ENCODE measurements around the gene SAA1.
"Not testable (repeated sequence)": the region's sequence is repeated elsewhere in the genome, so short reads cannot be mapped to it uniquely, and the experiment has no call there.

Gene SAA1

GRCh38 chr11:18239655-18240054, 26.4 kb upstream of the SAA1 start:
- 80% methylated on average over 1 of the region's 1 CpG; no CpG with 5 or more reads in 1 of the 2 experiments for WGBS, 2 experiments (ENCODE audit: insufficient coverage in 2 of 2)
- H3K36me3 ChIP-seq (ENCODE audit: control insufficient read depth, insufficient read depth, low read length) = no peaks in the 10 kb centered on the region
- no peak overlapping the region for H3K4me3 ChIP-seq (ENCODE audit: extremely low read depth, insufficient read depth, low read length, poor library complexity, severe bottlenecking)
- no peak overlapping the region for H3K27ac ChIP-seq (ENCODE audit: low read depth, low read length, severe bottlenecking)
- H3K4me1 ChIP-seq (ENCODE audit: control insufficient read depth, insufficient read depth, low read length, poor library complexity, severe bottlenecking) = no peaks in the 10 kb centered on the region
- no peaks in the 10 kb centered on the region for H3K9me3 ChIP-seq (ENCODE audit: control insufficient read depth, low read length)

DNA sequence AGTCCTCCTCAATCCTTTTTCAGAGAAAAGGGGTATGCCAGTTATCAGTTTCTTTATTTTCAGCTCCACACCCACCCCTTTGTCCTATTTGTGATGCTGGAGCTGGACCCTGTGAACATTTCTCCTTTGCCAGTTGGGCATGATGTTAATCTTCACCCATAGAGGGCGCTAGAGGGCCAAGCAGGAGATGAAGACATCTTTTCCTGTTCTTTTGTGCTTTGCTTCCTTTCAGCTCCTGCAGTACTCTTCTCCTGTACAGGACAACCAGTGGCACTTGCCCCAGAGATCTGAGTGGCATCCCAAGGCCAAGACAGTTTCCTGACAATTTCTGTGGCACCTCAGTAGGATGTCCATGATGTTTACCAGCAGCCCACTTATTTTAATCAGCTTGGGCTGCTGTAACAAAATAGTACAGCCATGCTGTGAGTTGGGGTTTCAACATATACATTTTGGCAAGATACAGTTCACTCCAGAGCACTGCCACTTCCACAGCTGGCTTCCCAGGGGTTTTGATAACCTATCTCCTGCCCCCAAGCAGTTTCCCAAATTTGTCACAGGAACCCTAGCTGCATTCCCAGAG, 22.2 kb upstream of the SAA1 start:
- WGBS, 2 experiments (ENCODE audit: insufficient coverage in 2 of 2) = 0% methylated on average over 1 of the region's 1 CpG
- no peak overlapping the region for H3K27ac ChIP-seq (ENCODE audit: low read depth, low read length, severe bottlenecking)
- no peaks in the 10 kb centered on the region for H3K4me1 ChIP-seq (ENCODE audit: control insufficient read depth, insufficient read depth, low read length, poor library complexity, severe bottlenecking)
- no peaks in the 10 kb centered on the region for H3K9me3 ChIP-seq (ENCODE audit: control insufficient read depth, low read length)
- H3K36me3 ChIP-seq (ENCODE audit: control insufficient read depth, insufficient read depth, low read length) = no peaks in the 10 kb centered on the region
- no peak overlapping the region for H3K4me3 ChIP-seq (ENCODE audit: extremely low read depth, insufficient read depth, low read length, poor library complexity, severe bottlenecking)

- Histone ChIP-seq H3K36me3 (ENCODE audit: control insufficient read depth, insufficient read depth, low read length) (no peaks in the 10 kb centered on the region), H3K4me1 (ENCODE audit: control insufficient read depth, insufficient read depth, low read length, poor library complexity, severe bottlenecking) (no peaks in the 10 kb centered on the region), H3K27ac (ENCODE audit: low read depth, low read length, severe bottlenecking) (no peak overlapping the region), H3K9me3 (ENCODE audit: control insufficient read depth, low read length) (no peaks in the 10 kb centered on the region), H3K4me3 (ENCODE audit: extremely low read depth, insufficient read depth, low read length, poor library complexity, severe bottlenecking) (no peak overlapping the region)
- WGBS, 2 experiments (ENCODE audit: insufficient coverage in 2 of 2) = 73 to 77% methylated on average over 5 of the region's 6 CpGs
Measured at GRCh38 chr11:18245396-18245795, 20.7 kb upstream of the SAA1 start.

DNA sequence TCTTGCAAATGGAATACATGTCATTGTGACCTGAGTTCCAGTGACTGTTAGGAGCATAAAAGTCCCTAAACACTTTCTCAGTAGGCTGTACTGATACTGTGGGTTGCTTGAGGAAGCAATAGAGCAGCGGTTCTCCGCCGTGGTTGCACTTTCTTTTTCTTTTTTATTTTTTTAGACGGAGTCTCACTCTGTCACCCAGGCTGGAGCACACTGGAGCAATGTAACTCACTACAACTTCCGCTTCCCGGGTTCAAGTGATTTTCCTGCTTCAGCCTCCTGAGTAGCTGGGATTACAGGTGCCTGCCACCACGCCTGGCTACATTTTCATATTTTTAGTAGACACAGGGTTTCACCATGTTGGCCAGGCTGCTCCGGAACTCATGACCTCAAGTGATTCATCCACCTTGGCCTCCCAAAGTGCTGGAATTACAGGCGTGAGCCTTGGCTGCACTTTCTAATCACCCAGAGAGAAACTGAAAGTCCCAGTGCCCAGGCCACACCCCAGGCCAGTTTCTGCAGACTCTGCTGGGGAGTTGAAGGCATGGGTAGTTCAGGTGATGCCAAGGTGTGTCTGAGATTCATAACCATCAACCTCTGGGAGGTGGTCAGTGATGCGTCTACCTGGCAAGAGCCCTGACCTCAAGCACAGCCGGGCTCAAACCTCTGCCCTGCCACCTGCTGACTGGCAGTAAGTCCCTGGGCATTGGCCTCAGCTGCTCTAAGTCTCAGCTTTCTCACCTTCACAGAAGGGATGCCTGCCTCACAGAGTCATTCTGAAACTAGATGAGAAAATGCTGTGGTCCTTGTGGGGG, 19.5 kb upstream of the SAA1 start:
- H3K27ac ChIP-seq (ENCODE audit: low read depth, low read length, severe bottlenecking); H3K9me3 ChIP-seq (ENCODE audit: control insufficient read depth, low read length); H3K36me3 ChIP-seq (ENCODE audit: control insufficient read depth, insufficient read depth, low read length); H3K4me3 ChIP-seq (ENCODE audit: extremely low read depth, insufficient read depth, low read length, poor library complexity, severe bottlenecking); H3K4me1 ChIP-seq (ENCODE audit: control insufficient read depth, insufficient read depth, low read length, poor library complexity, severe bottlenecking): not testable (repeated sequence)
- WGBS, 2 experiments (ENCODE audit: insufficient coverage in 2 of 2) = 91 to 95% methylated on average over 7 to 8 of the region's 11 CpGs

GRCh38 chr11:18247191-18247581, 18.9 kb upstream of the SAA1 start:
- not testable (repeated sequence) for H3K36me3 ChIP-seq (ENCODE audit: control insufficient read depth, insufficient read depth, low read length); H3K9me3 ChIP-seq (ENCODE audit: control insufficient read depth, low read length); H3K4me3 ChIP-seq (ENCODE audit: extremely low read depth, insufficient read depth, low read length, poor library complexity, severe bottlenecking); H3K4me1 ChIP-seq (ENCODE audit: control insufficient read depth, insufficient read depth, low read length, poor library complexity, severe bottlenecking); H3K27ac ChIP-seq (ENCODE audit: low read depth, low read length, severe bottlenecking)
- no CpG with 5 or more reads among the region's 6 CpGs for WGBS, 2 experiments (ENCODE audit: insufficient coverage in 2 of 2)

GRCh38 chr11:18248561-18248960, 17.5 kb upstream of the SAA1 start, which contains the start of gene SAA2:
SAA2 (minus strand) TSS chr11:18248668; CDS start chr11:18248011, 657 bp downstream.
- H3K4me1 ChIP-seq (ENCODE audit: control insufficient read depth, insufficient read depth, low read length, poor library complexity, severe bottlenecking) = no peaks in the 10 kb centered on the region
- H3K36me3 ChIP-seq (ENCODE audit: control insufficient read depth, insufficient read depth, low read length) = no peaks in the 10 kb centered on the region
- no peaks in the 10 kb centered on the region for H3K9me3 ChIP-seq (ENCODE audit: control insufficient read depth, low read length)
- H3K27ac ChIP-seq (ENCODE audit: low read depth, low read length, severe bottlenecking) = no peak within 1 kb of the TSS
- H3K4me3 ChIP-seq (ENCODE audit: extremely low read depth, insufficient read depth, low read length, poor library complexity, severe bottlenecking) = no peak within 1 kb of the TSS
- 80 to 91% methylated on average over 4 to 5 of the region's 5 CpGs for WGBS, 2 experiments (ENCODE audit: insufficient coverage in 2 of 2)

GRCh38 chr11:18253233-18253632, 12.8 kb upstream of the SAA1 start:
- WGBS, 2 experiments (ENCODE audit: insufficient coverage in 2 of 2) = 78 to 80% methylated on average over 2 to 3 of the region's 3 CpGs

GRCh38 chr11:18253778-18254338, 12.2 kb upstream of the SAA1 start:
- WGBS, 2 experiments (ENCODE audit: insufficient coverage in 2 of 2) = 76 to 88% methylated on average over 9 to 11 of the region's 11 CpGs
- no peaks in the 10 kb centered on the region for H3K4me1 ChIP-seq (ENCODE audit: control insufficient read depth, insufficient read depth, low read length, poor library complexity, severe bottlenecking)
- H3K4me3 ChIP-seq (ENCODE audit: extremely low read depth, insufficient read depth, low read length, poor library complexity, severe bottlenecking) = no peak overlapping the region
- no peaks in the 10 kb centered on the region for H3K9me3 ChIP-seq (ENCODE audit: control insufficient read depth, low read length)
- no peak overlapping the region for H3K27ac ChIP-seq (ENCODE audit: low read depth, low read length, severe bottlenecking)
- no peaks in the 10 kb centered on the region for H3K36me3 ChIP-seq (ENCODE audit: control insufficient read depth, insufficient read depth, low read length)

More at GRCh38 chr11:18253233-18253632, 12.8 kb upstream of the SAA1 start:
- Histone ChIP-seq H3K4me1 (ENCODE audit: control insufficient read depth, insufficient read depth, low read length, poor library complexity, severe bottlenecking) (no peaks in the 10 kb centered on the region), H3K4me3 (ENCODE audit: extremely low read depth, insufficient read depth, low read length, poor library complexity, severe bottlenecking) (no peak overlapping the region), H3K9me3 (ENCODE audit: control insufficient read depth, low read length) (no peaks in the 10 kb centered on the region), H3K36me3 (ENCODE audit: control insufficient read depth, insufficient read depth, low read length) (no peaks in the 10 kb centered on the region), H3K27ac (ENCODE audit: low read depth, low read length, severe bottlenecking) (no peak overlapping the region)

DNA sequence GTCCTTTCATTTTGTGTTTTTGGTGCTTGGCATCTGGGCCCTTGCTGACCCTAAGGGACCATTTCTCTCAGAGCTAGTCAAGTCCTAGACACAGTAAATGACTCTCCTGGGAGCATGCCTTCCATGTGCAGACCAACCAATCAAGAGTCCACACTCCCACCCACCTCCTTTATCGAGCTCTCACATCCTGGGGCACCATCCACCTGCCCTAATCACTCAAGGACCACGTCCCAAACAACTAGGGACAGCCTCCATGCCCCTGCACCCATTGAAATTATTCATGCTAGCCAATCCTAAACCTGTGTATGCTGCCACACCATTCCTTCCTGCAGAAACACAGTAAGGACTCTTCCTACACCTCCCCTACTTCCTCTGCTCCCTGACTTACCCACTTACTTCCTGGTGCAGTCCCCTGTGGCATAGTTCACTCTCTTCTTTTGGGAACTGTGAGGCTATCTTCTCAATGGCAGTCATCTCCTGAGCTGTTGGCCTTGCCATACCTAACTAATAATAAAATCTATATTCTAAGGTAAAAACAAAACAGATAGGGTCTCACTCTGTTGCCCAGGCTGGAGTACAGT, 11.2 kb upstream of the SAA1 start:
- Histone ChIP-seq H3K9me3 (ENCODE audit: control insufficient read depth, low read length) (no peaks in the 10 kb centered on the region), H3K27ac (ENCODE audit: low read depth, low read length, severe bottlenecking) (no peak overlapping the region), H3K4me3 (ENCODE audit: extremely low read depth, insufficient read depth, low read length, poor library complexity, severe bottlenecking) (no peak overlapping the region), H3K36me3 (ENCODE audit: control insufficient read depth, insufficient read depth, low read length) (no peaks in the 10 kb centered on the region), H3K4me1 (ENCODE audit: control insufficient read depth, insufficient read depth, low read length, poor library complexity, severe bottlenecking) (no peaks in the 10 kb centered on the region)
- 76 to 100% methylated on average over 2 of the region's 2 CpGs for WGBS, 2 experiments (ENCODE audit: insufficient coverage in 2 of 2)

GRCh38 chr11:18259259-18259658, 6.8 kb upstream of the SAA1 start:
- no peaks in the 10 kb centered on the region for H3K9me3 ChIP-seq (ENCODE audit: control insufficient read depth, low read length)
- peaks cover 12% of the 10 kb centered on the region for H3K4me1 ChIP-seq (ENCODE audit: control insufficient read depth, insufficient read depth, low read length, poor library complexity, severe bottlenecking)
- no peak overlapping the region for H3K4me3 ChIP-seq (ENCODE audit: extremely low read depth, insufficient read depth, low read length, poor library complexity, severe bottlenecking)
- H3K27ac ChIP-seq (ENCODE audit: low read depth, low read length, severe bottlenecking) = no peak overlapping the region
- H3K36me3 ChIP-seq (ENCODE audit: control insufficient read depth, insufficient read depth, low read length) = no peaks in the 10 kb centered on the region

All from mesodermal cell (in vitro differentiated cells).